ENCODE results near the gene SLC22A1. TPM values are rescaled to one million over a fixed set of nuclear protein-coding genes. Genes with fewer than 3 reads are reported as not detected.

SLC22A1 gene
- total RNA-seq, 1 donor from 2014 or later: 2.4 TPM

GRCh38 chr6:160093061-160093460 is 28.6 kb upstream of the SLC22A1 start:
- TF ChIP-seq CTCF (IDR thresholded peaks at IDR 0.05; ENCODE audit: unreplicated experiment): no peak
- H3K27ac Mint-ChIP-seq: no peak overlapping the region
- no peaks in the 10 kb centered on the region for H3K9me3 Mint-ChIP-seq (ENCODE audit: low read depth)
- H3K27me3 Mint-ChIP-seq: no peaks in the 10 kb centered on the region
- DNase-seq (ENCODE audit: low spot score, unreplicated experiment): no peak
- H3K4me3 Mint-ChIP-seq (ENCODE audit: low read depth): no peak overlapping the region
- H3K4me1 Mint-ChIP-seq (ENCODE audit: low read depth): no peaks in the 10 kb centered on the region
- H3K36me3 Mint-ChIP-seq (ENCODE audit: insufficient read depth): peaks cover 21% of the 10 kb centered on the region

- no peaks in the 10 kb centered on the region for H3K27me3 Mint-ChIP-seq
- H3K9me3 Mint-ChIP-seq (ENCODE audit: low read depth): no peaks in the 10 kb centered on the region
- no peak for TF ChIP-seq CTCF (IDR thresholded peaks at IDR 0.05; ENCODE audit: unreplicated experiment)
- no peak overlapping the region for H3K27ac Mint-ChIP-seq
- no peak overlapping the region for H3K4me3 Mint-ChIP-seq (ENCODE audit: low read depth)
- H3K4me1 Mint-ChIP-seq (ENCODE audit: low read depth): no peaks in the 10 kb centered on the region
- H3K36me3 Mint-ChIP-seq (ENCODE audit: insufficient read depth): peaks cover 22% of the 10 kb centered on the region
- DNase-seq (ENCODE audit: low spot score, unreplicated experiment): no peak
Measured at GRCh38 chr6:160093946-160094345, 27.7 kb upstream of the SLC22A1 start.

GRCh38 chr6:160095146-160095845 is 26.3 kb upstream of the SLC22A1 start:
- Mint-ChIP-seq H3K4me1 (ENCODE audit: low read depth) (no peaks in the 10 kb centered on the region), H3K9me3 (ENCODE audit: low read depth) (no peaks in the 10 kb centered on the region), H3K36me3 (ENCODE audit: insufficient read depth) (peaks cover 25% of the 10 kb centered on the region), H3K4me3 (ENCODE audit: low read depth) (no peak overlapping the region), H3K27ac (no peak overlapping the region), H3K27me3 (no peaks in the 10 kb centered on the region)
- DNase-seq (ENCODE audit: low spot score, unreplicated experiment): no peak
- no peak for TF ChIP-seq CTCF (IDR thresholded peaks at IDR 0.05; ENCODE audit: unreplicated experiment)

GRCh38 chr6:160101277-160102205 is 20.1 kb upstream of the SLC22A1 start:
- no peak for DNase-seq (ENCODE audit: low spot score, unreplicated experiment)
- H3K27me3 Mint-ChIP-seq: no peaks in the 10 kb centered on the region
- no peaks in the 10 kb centered on the region for H3K9me3 Mint-ChIP-seq (ENCODE audit: low read depth)
- TF ChIP-seq CTCF (IDR thresholded peaks at IDR 0.05; ENCODE audit: unreplicated experiment): no peak
- H3K4me3 Mint-ChIP-seq (ENCODE audit: low read depth): no peak overlapping the region
- peaks cover 37% of the 10 kb centered on the region for H3K36me3 Mint-ChIP-seq (ENCODE audit: insufficient read depth)
- peak overlapping the region; percentile 8 for H3K27ac Mint-ChIP-seq
- no peaks in the 10 kb centered on the region for H3K4me1 Mint-ChIP-seq (ENCODE audit: low read depth)

GRCh38 chr6:160102399-160102798 is 19.2 kb upstream of the SLC22A1 start:
- Mint-ChIP-seq H3K27me3 (no peaks in the 10 kb centered on the region), H3K27ac (no peak overlapping the region), H3K4me1 (ENCODE audit: low read depth) (no peaks in the 10 kb centered on the region), H3K36me3 (ENCODE audit: insufficient read depth) (peaks cover 36% of the 10 kb centered on the region), H3K4me3 (ENCODE audit: low read depth) (no peak overlapping the region), H3K9me3 (ENCODE audit: low read depth) (no peaks in the 10 kb centered on the region)
- DNase-seq (ENCODE audit: low spot score, unreplicated experiment): no peak
- no peak for TF ChIP-seq CTCF (IDR thresholded peaks at IDR 0.05; ENCODE audit: unreplicated experiment)
